GM19238 (cell line): ENCODE data around the gene LUZP2.

Experiments used
- DNase-seq: peaks from one replicate; pipeline ENCODE4 v3.0.0; 2011; ENCODE audit warnings: low spot score; ENCODE audit not compliant: insufficient read length

The LUZP2 gene

GRCh38 chr11:24496736-24497725 lies at the start of gene LUZP2:
Gene LUZP2 (plus strand): TSS chr11:24497053.
- DNase-seq = no peak

GRCh38 chr11:24453129-24453718 lies 43.6 kb upstream of the LUZP2 start:
- DNase-seq = no peak

- DNase-seq = no peak
Measured at GRCh38 chr11:24457985-24458384, 38.9 kb upstream of the LUZP2 start.

GRCh38 chr11:24470431-24470830 lies 26.4 kb upstream of the LUZP2 start:
- no peak for DNase-seq

GRCh38 chr11:24471084-24471483 lies 25.8 kb upstream of the LUZP2 start:
- no peak for DNase-seq

GRCh38 chr11:24478718-24479117 lies 18.1 kb upstream of the LUZP2 start:
- DNase-seq = no peak

GRCh38 chr11:24489477-24489876 lies 7.4 kb upstream of the LUZP2 start:
- DNase-seq = no peak

GRCh38 chr11:24496386-24496735 lies 492 bp upstream of the LUZP2 start:
- no peak for DNase-seq

- no peak for DNase-seq
Measured at GRCh38 chr11:24497831-24498230, 978 bp downstream of the LUZP2 start.

GRCh38 chr11:24502425-24502824 lies 5.6 kb downstream of the LUZP2 start:
- no peak for DNase-seq

GRCh38 chr11:24509114-24509513 lies 12.3 kb downstream of the LUZP2 start:
- no peak for DNase-seq

- DNase-seq = no peak
Measured at GRCh38 chr11:24511511-24511910, 14.7 kb downstream of the LUZP2 start.

GRCh38 chr11:24513479-24514218 lies 16.8 kb downstream of the LUZP2 start:
- DNase-seq = no peak

- no peak for DNase-seq
Measured at GRCh38 chr11:24514219-24514594, 17.4 kb downstream of the LUZP2 start.

- DNase-seq = no peak
Measured at GRCh38 chr11:24515632-24516031, 18.8 kb downstream of the LUZP2 start.

GRCh38 chr11:24516638-24517037 lies 19.8 kb downstream of the LUZP2 start:
- no peak for DNase-seq

GRCh38 chr11:24521601-24522000 lies 24.7 kb downstream of the LUZP2 start:
- no peak for DNase-seq

- no peak for DNase-seq
Measured at GRCh38 chr11:24524156-24524555, 27.3 kb downstream of the LUZP2 start.

- no peak for DNase-seq
Measured at GRCh38 chr11:24531528-24531927, 34.7 kb downstream of the LUZP2 start.

- no peak for DNase-seq
Measured at GRCh38 chr11:24543771-24544170, 46.9 kb downstream of the LUZP2 start.

- no peak for DNase-seq
Measured at GRCh38 chr11:24556693-24557092, 59.8 kb downstream of the LUZP2 start.

- no peak for DNase-seq
Measured at GRCh38 chr11:24559315-24559714, 62.5 kb downstream of the LUZP2 start.
